Activated CD4-positive, alpha-beta T cell treated with anti-CD3 and anti-CD28 coated beads, Interleukin-2, amount 50 U/mL, for 24 hours (primary cell): Measurements from ENCODE around the gene COL9A3.

Experiments used
- DNase-seq, 2 donors: peaks; one replicate each; pipeline ENCODE4 v3.0.0-alpha.2; 2020; ENCODE audit warnings: low read depth in 1 of 2, low spot score in 1 of 2

The COL9A3 gene

DNA sequence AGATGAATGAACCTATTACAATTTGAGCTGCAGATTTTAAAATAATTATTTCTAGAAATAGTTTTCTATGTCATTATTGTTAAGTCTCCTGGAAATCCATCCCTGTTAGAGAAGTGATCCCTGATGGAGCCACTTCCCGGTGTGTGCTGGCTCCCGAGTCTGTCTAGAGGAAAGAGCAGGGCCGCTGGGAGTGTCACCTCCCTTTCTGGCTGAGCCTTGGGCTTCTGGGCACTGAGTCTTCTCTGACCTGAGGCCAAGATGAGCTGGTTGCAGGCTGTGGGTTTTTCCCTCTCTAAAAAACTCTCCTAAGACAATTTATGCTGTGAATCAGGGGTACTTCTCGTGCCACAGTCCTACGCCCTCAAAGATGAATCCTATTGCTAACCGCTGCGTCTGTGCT lies 73.6 kb downstream of the COL9A3 start:
- DNase-seq: no peak
